Measurements from ENCODE around the gene KLHL41. TPM values are rescaled to one million over a fixed set of nuclear protein-coding genes. Genes with fewer than 3 reads are reported as not detected.

Gene KLHL41
- total RNA-seq, 1 experiment from 2014 or later, result 0.15 TPM

- H3K4me2 ChIP-seq (ENCODE audit: low read length), result no peak overlapping the region
- H3K9me2 ChIP-seq (ENCODE audit: insufficient read depth), result no peaks in the 10 kb centered on the region
- no peaks in the 10 kb centered on the region for H3K9me3 ChIP-seq (ENCODE audit: control insufficient read depth in 1 of 2, insufficient read depth in 1 of 2, low read depth in 1 of 2, low read length in 2 of 2)
- H3K9ac ChIP-seq (ENCODE audit: low read length), result no peak overlapping the region
- no peaks in the 10 kb centered on the region for H3K79me2 ChIP-seq (ENCODE audit: insufficient read depth, low read length)
- intact Hi-C loops (cut with micrococcal nuclease), result no loop called here
- ChIA-PET RAD21 (ENCODE audit: low non-redundant PET in 1 of 2, low total read pairs in 2 of 2, uncharacterized antibody in 2 of 2, unreplicated experiment in 2 of 2) (no interaction called here), CTCF (no interaction called here), POLR2A (no interaction called here)
- BruUV-seq (replicated peaks), result no TSS peak
- H3K4me3 ChIP-seq (replicated peaks in 1 of 2; ENCODE audit: low read depth in 1 of 2, low read length in 2 of 2), result no peak overlapping the region
- DNase-seq (ENCODE audit: low read depth, low spot score) (no peak), ATAC-seq (no peak)
- H3K27me3 ChIP-seq (ENCODE audit: insufficient read depth, low read length), result no peaks in the 10 kb centered on the region
- TF ChIP-seq ATF3 (IDR thresholded peaks at IDR 0.05) (no peak), REST (IDR thresholded peaks at IDR 0.05; ENCODE audit: low read depth) (no peak), EZH2 (IDR thresholded peaks at IDR 0.05) (no peak), POLR2A (IDR thresholded peaks at IDR 0.05; ENCODE audit: borderline replicate concordance, extremely low read depth, insufficient read depth, insufficient read length) (no peak), FOSL1 (IDR thresholded peaks at IDR 0.05; ENCODE audit: low read depth) (no peak), YY1 (IDR thresholded peaks at IDR 0.05; ENCODE audit: extremely low read depth, insufficient replicate concordance, low read depth, low read length) (no peak), ZNF274 (IDR thresholded peaks at IDR 0.05; ENCODE audit: low read depth, low read length) (no peak)
- no peak overlapping the region for H2AFZ ChIP-seq (ENCODE audit: low read depth, low read length, poor library complexity, severe bottlenecking)
- H3K4me1 ChIP-seq (ENCODE audit: control insufficient read depth in 1 of 2, insufficient read depth in 2 of 2, low read length in 2 of 2), result no peaks in the 10 kb centered on the region
- no peaks in the 10 kb centered on the region for H4K20me1 ChIP-seq (ENCODE audit: insufficient read depth)
- no peaks in the 10 kb centered on the region for H3K36me3 ChIP-seq (ENCODE audit: control insufficient read depth in 1 of 2, insufficient read depth in 2 of 2, low read length in 2 of 2)
- H3K27ac ChIP-seq (ENCODE audit: low read depth, low read length), result no peak overlapping the region
These were observed 23.0 kb upstream of the KLHL41 start for GRCh38 chr2:169486487-169486886.

Data from HCT116 (cell line).